Astrocyte of the spinal cord (primary cell): ENCODE data around the gene APOB.

Source experiments
- DNase-seq: peaks from one replicate; pipeline ENCODE4 v3.0.0; 2011; ENCODE audit warnings: low read depth, low spot score
- H3K4me3 ChIP-seq: 2 replicates; pipeline ENCODE4 v1.5.1; 2011; ENCODE audit warnings: low read depth, mild to moderate bottlenecking, low read length, moderate library complexity
- CTCF ChIP-seq: IDR thresholded peaks from 2 replicates; pipeline ENCODE4 v1.5.1; 2012; ENCODE audit warnings: low read depth, mild to moderate bottlenecking, low read length, inconsistent platforms
- in situ Hi-C: cut with HindIII; loops from 2 replicates; pipeline ENCODE4 v1.10.0; 2017; ENCODE audit warnings: low sequenced_read_pairs

Gene APOB

DNA sequence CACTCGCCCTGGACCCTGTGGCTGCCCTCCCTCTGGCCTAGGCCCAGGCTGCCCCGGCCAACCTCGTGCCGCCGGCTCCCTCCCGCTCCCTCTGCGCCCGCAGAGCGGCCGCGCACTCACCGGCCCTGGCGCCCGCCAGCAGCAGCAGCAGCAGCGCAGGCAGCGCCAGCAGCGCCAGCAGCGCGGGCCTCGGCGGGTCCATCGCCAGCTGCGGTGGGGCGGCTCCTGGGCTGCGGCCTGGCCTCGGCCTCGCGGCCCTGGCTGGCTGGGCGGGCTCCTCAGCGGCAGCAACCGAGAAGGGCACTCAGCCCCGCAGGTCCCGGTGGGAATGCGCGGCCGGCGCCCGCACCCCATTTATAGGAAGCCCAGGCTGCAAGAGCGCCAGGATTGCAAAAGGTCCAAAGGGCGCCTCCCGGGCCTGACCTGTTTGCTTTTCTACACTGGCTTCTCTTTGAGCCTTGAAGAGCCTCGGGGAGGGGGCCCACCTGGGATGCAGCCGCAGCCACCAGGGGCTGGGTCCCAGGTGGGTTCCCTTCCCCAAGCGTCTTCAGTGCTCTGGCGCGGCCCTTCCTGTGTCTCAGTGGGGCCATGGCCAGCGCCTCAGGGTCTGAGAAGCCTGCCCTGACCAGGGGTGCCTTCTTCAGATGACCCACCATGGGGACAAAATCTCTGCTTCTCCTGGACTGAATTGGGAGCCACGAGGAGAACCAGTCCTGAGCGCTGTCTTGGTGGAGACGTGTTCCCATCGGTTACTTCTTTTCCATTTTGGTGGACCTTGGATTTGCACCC lies at the start of gene APOB:
APOB (minus strand) TSS at position 330 of the 789 bp plus-strand sequence; CDS start at position 202, 128 bp downstream.
- in situ Hi-C loops, result no loop called here
- no peak for DNase-seq
- H3K4me3 ChIP-seq, result no peak within 1 kb of the TSS
- no peak for TF ChIP-seq CTCF

DNA sequence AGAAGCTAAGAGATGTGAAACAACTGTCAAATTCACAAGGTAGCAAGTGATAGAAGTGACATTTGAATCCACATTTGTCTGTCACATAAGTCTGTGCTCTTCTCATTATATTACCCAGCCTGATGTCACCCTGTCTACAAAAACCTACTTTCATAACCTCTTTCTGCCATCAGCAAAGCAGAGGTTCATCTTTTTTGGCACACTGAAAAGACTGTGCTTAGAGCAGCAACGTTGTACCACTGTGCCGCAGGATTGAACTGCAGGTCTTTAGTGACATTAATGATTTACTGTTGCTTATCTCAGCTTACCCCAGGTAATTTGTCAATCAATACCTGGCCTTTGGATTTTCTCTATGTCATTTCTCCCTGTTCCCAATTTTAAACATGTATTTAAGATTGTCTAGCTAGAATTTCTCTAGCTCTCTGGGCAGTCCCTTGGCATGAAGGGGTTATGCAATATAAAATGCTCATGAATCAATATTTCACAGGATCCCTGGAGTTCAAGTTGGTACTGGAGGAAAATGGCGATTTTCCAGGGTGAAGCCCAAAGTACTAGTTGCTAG lies 48.5 kb upstream of the APOB start:
- no peak overlapping the region for H3K4me3 ChIP-seq
- DNase-seq, result no peak
- TF ChIP-seq CTCF, result no peak
- in situ Hi-C loops, result no loop called here

DNA sequence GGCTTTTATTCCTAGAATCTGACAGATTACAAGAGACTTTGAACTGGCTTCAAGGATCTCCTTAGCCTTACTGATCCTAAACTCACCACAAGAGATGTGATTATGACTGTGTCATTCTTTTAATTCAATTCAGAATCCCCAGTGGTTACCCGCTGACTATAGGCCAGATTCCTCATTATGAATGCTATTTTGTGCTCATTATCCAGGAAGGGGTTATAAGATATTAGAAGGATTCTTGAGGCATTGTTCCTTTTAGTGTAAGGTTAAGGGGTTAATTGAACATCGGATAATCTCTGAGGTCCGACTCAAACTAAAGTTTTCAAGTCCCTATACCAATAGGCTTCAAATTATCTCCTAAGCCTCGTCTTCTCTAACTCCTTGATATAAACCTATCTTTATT lies 40.5 kb upstream of the APOB start:
- no peak for DNase-seq
- no peak for TF ChIP-seq CTCF
- no peak overlapping the region for H3K4me3 ChIP-seq
- in situ Hi-C loops, result no loop called here

GRCh38 chr2:21083482-21083881 lies 39.6 kb upstream of the APOB start:
- no peak for TF ChIP-seq CTCF
- H3K4me3 ChIP-seq, result no peak overlapping the region
- in situ Hi-C loops, result no loop called here
- no peak for DNase-seq

- H3K4me3 ChIP-seq, result no peak overlapping the region
- in situ Hi-C loops, result no loop called here
- DNase-seq, result no peak
- TF ChIP-seq CTCF, result no peak
These were observed 34.4 kb upstream of the APOB start for GRCh38 chr2:21078296-21078695.

- DNase-seq, result no peak
- H3K4me3 ChIP-seq, result no peak overlapping the region
- no peak for TF ChIP-seq CTCF
- in situ Hi-C loops, result no loop called here
These were observed 28.8 kb upstream of the APOB start for GRCh38 chr2:21072477-21073242.
